ENCODE data around the gene REP15. TPM values are rescaled to one million over a fixed set of nuclear protein-coding genes. Genes with fewer than 3 reads are reported as not detected.

REP15 gene
- total RNA-seq, 2 experiments from 2014 or later: not detected

- no peak overlapping the region for H2AFZ ChIP-seq (ENCODE audit: low read length)
- H4K20me1 ChIP-seq (ENCODE audit: insufficient read depth, low read length): no peaks in the 10 kb centered on the region
- TF ChIP-seq EZH2phosphoT487 (IDR thresholded peaks at IDR 0.05; ENCODE audit: borderline replicate concordance, low read depth, low read length) (no peak), CTCF (conservative IDR thresholded peaks at IDR 0.05; ENCODE audit: low read length) (no peak)
- H3K4me2 ChIP-seq (ENCODE audit: low read length): no peak overlapping the region
- DNase-seq (ENCODE audit: low spot score): no peak
- H3K27ac ChIP-seq (ENCODE audit: low read depth, low read length, poor library complexity, severe bottlenecking): no peak overlapping the region
- CTCF ChIA-PET (ENCODE audit: unreplicated experiment): no interaction called here
- BruUV-seq (replicated peaks): no TSS peak
- H3K4me3 ChIP-seq (ENCODE audit: low read depth, low read length, poor library complexity, severe bottlenecking): no peak overlapping the region
- no peaks in the 10 kb centered on the region for H3K4me1 ChIP-seq (ENCODE audit: insufficient read depth, low read length, poor library complexity, severe bottlenecking)
- H3K79me2 ChIP-seq (ENCODE audit: insufficient read depth, low read depth, low read length): no peaks in the 10 kb centered on the region
- POLR2A ChIA-PET: interaction anchor here (2.2 kb wide), 1 partner anchor 11 kb away, joined by 6 read pairs; no protein-coding TSS in a partner anchor
- no peaks in the 10 kb centered on the region; the same call in 1 of the 2 replicates for H3K36me3 ChIP-seq (ENCODE audit: insufficient read depth, low read length)
- intact Hi-C loops (cut with micrococcal nuclease; ENCODE audit: unreplicated experiment): no loop called here
- H3K9me3 ChIP-seq (ENCODE audit: low read length): no peaks in the 10 kb centered on the region
- no peaks in the 10 kb centered on the region for H3K9me2 ChIP-seq (ENCODE audit: insufficient read depth, low read length)
These were observed 23.6 kb upstream of the REP15 start for GRCh38 chr12:27672643-27673042.

- CTCF ChIA-PET (ENCODE audit: unreplicated experiment): no interaction called here
- BruUV-seq (replicated peaks): no TSS peak
- Histone ChIP-seq H4K20me1 (ENCODE audit: insufficient read depth, low read length) (no peaks in the 10 kb centered on the region), H3K79me2 (ENCODE audit: insufficient read depth, low read depth, low read length) (no peaks in the 10 kb centered on the region), H3K9me3 (ENCODE audit: low read length) (no peaks in the 10 kb centered on the region), H3K27ac (ENCODE audit: low read depth, low read length, poor library complexity, severe bottlenecking) (no peak overlapping the region), H3K9me2 (ENCODE audit: insufficient read depth, low read length) (no peaks in the 10 kb centered on the region), H3K4me2 (ENCODE audit: low read length) (no peak overlapping the region), H3K36me3 (ENCODE audit: insufficient read depth, low read length) (no peaks in the 10 kb centered on the region), H2AFZ (ENCODE audit: low read length) (no peak overlapping the region), H3K4me3 (ENCODE audit: low read depth, low read length, poor library complexity, severe bottlenecking) (no peak overlapping the region), H3K4me1 (ENCODE audit: insufficient read depth, low read length, poor library complexity, severe bottlenecking) (no peaks in the 10 kb centered on the region)
- intact Hi-C loops (cut with micrococcal nuclease; ENCODE audit: unreplicated experiment): no loop called here
- DNase-seq (ENCODE audit: low spot score): no peak
- TF ChIP-seq CTCF (conservative IDR thresholded peaks at IDR 0.05; ENCODE audit: low read length): no peak
- TF ChIP-seq EZH2phosphoT487 (IDR thresholded peaks at IDR 0.05; ENCODE audit: borderline replicate concordance, low read depth, low read length): no peak
- POLR2A ChIA-PET: interaction anchor here (0.9 to 2.2 kb wide), 2 partner anchors 12 to 123 kb away, joined by 3 to 6 read pairs; no protein-coding TSS in a partner anchor
These were observed 23.0 kb upstream of the REP15 start for GRCh38 chr12:27673101-27673718.

GRCh38 chr12:27674989-27675388, 21.3 kb upstream of the REP15 start:
- Histone ChIP-seq H2AFZ (ENCODE audit: low read length) (no peak overlapping the region), H3K4me2 (ENCODE audit: low read length) (no peak overlapping the region), H3K27ac (ENCODE audit: low read depth, low read length, poor library complexity, severe bottlenecking) (no peak overlapping the region), H4K20me1 (ENCODE audit: insufficient read depth, low read length) (no peaks in the 10 kb centered on the region), H3K4me3 (ENCODE audit: low read depth, low read length, poor library complexity, severe bottlenecking) (no peak overlapping the region), H3K9me2 (ENCODE audit: insufficient read depth, low read length) (no peaks in the 10 kb centered on the region), H3K36me3 (ENCODE audit: insufficient read depth, low read length) (no peaks in the 10 kb centered on the region), H3K79me2 (ENCODE audit: insufficient read depth, low read depth, low read length) (no peaks in the 10 kb centered on the region), H3K9me3 (ENCODE audit: low read length) (no peaks in the 10 kb centered on the region), H3K4me1 (ENCODE audit: insufficient read depth, low read length, poor library complexity, severe bottlenecking) (no peaks in the 10 kb centered on the region)
- no peak for TF ChIP-seq EZH2phosphoT487 (IDR thresholded peaks at IDR 0.05; ENCODE audit: borderline replicate concordance, low read depth, low read length)
- no peak for TF ChIP-seq CTCF (conservative IDR thresholded peaks at IDR 0.05; ENCODE audit: low read length)
- POLR2A ChIA-PET: interaction anchor here (0.6 to 2.0 kb wide), 4 partner anchors 14 to 561 kb away, joined by 3 to 7 read pairs (median 4); no protein-coding TSS in a partner anchor
- CTCF ChIA-PET (ENCODE audit: unreplicated experiment): no interaction called here
- no TSS peak for BruUV-seq (replicated peaks)
- DNase-seq (ENCODE audit: low spot score): no peak
- intact Hi-C loops (cut with micrococcal nuclease; ENCODE audit: unreplicated experiment): no loop called here

All from OCI-LY7 (cell line).